Activated CD4-positive, alpha-beta T cell treated with anti-CD3 and anti-CD28 coated beads for 48 hours (primary cell): Measurements from ENCODE around the gene ASIC1.
A peak's percentile ranks its signal among the peaks of the same experiment; 100 is the strongest.
"Not testable (repeated sequence)": the region's sequence is repeated elsewhere in the genome, so short reads cannot be mapped to it uniquely, and the experiment has no call there.

ENCODE experiments used
- DNase-seq: peaks from one replicate; pipeline ENCODE4 v3.0.0-alpha.2; 2020

Gene ASIC1

GRCh38 chr12:50057000-50057841 is at the start of gene ASIC1:
Gene ASIC1, plus strand, starts transcription at chr12:50057596. Its CDS starts 1,171 bp downstream, at chr12:50058767.
- DNase-seq = peak; percentile 67

- DNase-seq = no peak
These were observed 43.8 kb upstream of the ASIC1 start for GRCh38 chr12:50013361-50014147.

- DNase-seq = no peak
These were observed 43.1 kb upstream of the ASIC1 start for GRCh38 chr12:50014342-50014741.

- DNase-seq = no peak
These were observed 40.6 kb upstream of the ASIC1 start for GRCh38 chr12:50016501-50017475.

- no peak for DNase-seq
These were observed 39.8 kb upstream of the ASIC1 start for GRCh38 chr12:50017641-50018040.

- DNase-seq = no peak
These were observed 39.2 kb upstream of the ASIC1 start for GRCh38 chr12:50018154-50018553.

- DNase-seq = no peak
These were observed 38.4 kb upstream of the ASIC1 start for GRCh38 chr12:50018968-50019367.

- DNase-seq = no peak
These were observed 37.9 kb upstream of the ASIC1 start for GRCh38 chr12:50019524-50019923.

- DNase-seq = no peak
These were observed 36.4 kb upstream of the ASIC1 start for GRCh38 chr12:50021031-50021430.

- no peak for DNase-seq
These were observed 34.5 kb upstream of the ASIC1 start for GRCh38 chr12:50022903-50023302.

GRCh38 chr12:50024227-50024626 is 33.2 kb upstream of the ASIC1 start:
- DNase-seq = no peak

- DNase-seq = no peak
These were observed 32.6 kb upstream of the ASIC1 start for GRCh38 chr12:50024805-50025186.

GRCh38 chr12:50025187-50026059 is 32.0 kb upstream of the ASIC1 start, which contains the start of gene RACGAP1:
Gene RACGAP1, minus strand, starts transcription at chr12:50025494. Its CDS starts 8,779 bp downstream, at chr12:50016715.
- peak; percentile 97 for DNase-seq

GRCh38 chr12:50026691-50027090 is 30.7 kb upstream of the ASIC1 start:
- no peak for DNase-seq

- DNase-seq = not testable (repeated sequence)
These were observed 26.9 kb upstream of the ASIC1 start for GRCh38 chr12:50030449-50030848.

- DNase-seq = no peak
These were observed 24.9 kb upstream of the ASIC1 start for GRCh38 chr12:50032515-50032853.

- no peak for DNase-seq
These were observed 24.4 kb upstream of the ASIC1 start for GRCh38 chr12:50032854-50033581.

- no peak for DNase-seq
These were observed 19.1 kb upstream of the ASIC1 start for GRCh38 chr12:50038336-50038735.

GRCh38 chr12:50039151-50039835 is 18.1 kb upstream of the ASIC1 start:
- DNase-seq = peak; percentile 95

GRCh38 chr12:50040657-50041056 is 16.7 kb upstream of the ASIC1 start:
- no peak for DNase-seq
